Measurements from ENCODE around the gene PCDH1.

GRCh38 chr5:141816598-141817399 lies 61.4 kb downstream of the PCDH1 start:
- no peak for TF ChIP-seq CTCF (conservative IDR thresholded peaks at IDR 0.05)
- TF ChIP-seq ZFX (IDR thresholded peaks at IDR 0.05) = no peak

Data from C4-2B (cell line).